NCI-H2081 treated with DMSO at 0.1 percent for 48 hours (cell line): ENCODE data around the gene ACP5.

Experiments used
- DNase-seq: peaks from one replicate; lab custom pipeline; 2025; lab: John Stamatoyannopoulos, UW

The ACP5 gene

DNA sequence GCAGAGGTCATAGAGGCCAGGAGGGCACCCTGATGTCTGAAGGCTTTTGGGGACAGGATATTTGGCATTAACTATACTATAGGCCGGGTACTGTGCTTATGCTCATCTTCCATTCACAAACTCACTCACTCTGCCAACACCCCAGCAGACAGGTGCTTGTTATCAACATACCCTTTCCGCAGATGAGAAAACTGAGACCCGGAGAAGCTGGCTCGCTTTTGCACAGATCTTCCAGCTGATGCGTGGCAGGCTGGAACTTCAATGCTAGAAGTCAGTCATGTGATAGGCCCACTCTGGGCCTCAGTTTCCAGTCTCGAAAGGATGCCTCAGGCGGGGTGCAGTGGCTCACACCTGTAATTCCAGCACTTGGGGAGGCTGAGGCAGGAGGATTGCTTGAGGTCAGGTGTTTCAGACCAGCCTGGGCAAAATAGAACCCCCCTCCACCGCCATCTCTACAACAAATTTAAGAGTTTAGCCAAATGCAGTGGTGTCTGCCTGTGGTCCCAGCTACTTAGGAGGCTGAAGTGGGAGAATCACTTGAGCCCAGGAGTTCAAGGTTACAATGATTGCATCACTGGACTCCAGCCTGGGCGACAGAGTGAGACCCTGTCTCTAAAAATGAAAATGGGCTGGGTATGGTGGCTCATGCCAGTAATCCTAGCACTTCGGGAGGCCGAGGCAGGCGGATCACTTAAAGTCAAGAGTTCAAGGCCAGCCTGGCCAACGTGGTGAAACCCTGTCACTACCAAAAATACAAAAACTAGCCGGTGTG lies 29.3 kb downstream of the ACP5 start:
- no peak for DNase-seq

DNA sequence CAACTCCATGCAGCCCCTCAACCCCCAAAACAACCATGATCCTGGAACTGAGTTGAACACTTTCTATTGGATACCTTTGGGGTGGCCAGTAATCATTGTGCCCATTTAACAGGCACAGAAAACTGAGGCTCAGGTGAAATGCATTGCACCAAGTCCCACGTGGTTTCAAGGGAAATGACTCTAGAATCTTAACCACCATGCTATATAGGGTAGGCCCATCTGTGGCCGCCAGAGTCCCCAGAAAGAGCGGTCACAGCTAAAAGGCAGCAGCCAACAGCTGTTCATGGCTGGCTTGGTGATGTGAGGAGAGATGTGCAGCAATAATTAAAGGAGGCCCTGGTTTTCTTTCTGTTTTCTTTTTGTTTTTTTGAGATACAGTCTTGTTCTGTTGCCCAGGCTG lies 36.2 kb downstream of the ACP5 start:
- DNase-seq, result no peak

GRCh38 chr19:11540645-11541044 lies 36.8 kb downstream of the ACP5 start:
- DNase-seq, result no peak

GRCh38 chr19:11539495-11540365 lies 37.7 kb downstream of the ACP5 start:
- DNase-seq, result no peak

DNA sequence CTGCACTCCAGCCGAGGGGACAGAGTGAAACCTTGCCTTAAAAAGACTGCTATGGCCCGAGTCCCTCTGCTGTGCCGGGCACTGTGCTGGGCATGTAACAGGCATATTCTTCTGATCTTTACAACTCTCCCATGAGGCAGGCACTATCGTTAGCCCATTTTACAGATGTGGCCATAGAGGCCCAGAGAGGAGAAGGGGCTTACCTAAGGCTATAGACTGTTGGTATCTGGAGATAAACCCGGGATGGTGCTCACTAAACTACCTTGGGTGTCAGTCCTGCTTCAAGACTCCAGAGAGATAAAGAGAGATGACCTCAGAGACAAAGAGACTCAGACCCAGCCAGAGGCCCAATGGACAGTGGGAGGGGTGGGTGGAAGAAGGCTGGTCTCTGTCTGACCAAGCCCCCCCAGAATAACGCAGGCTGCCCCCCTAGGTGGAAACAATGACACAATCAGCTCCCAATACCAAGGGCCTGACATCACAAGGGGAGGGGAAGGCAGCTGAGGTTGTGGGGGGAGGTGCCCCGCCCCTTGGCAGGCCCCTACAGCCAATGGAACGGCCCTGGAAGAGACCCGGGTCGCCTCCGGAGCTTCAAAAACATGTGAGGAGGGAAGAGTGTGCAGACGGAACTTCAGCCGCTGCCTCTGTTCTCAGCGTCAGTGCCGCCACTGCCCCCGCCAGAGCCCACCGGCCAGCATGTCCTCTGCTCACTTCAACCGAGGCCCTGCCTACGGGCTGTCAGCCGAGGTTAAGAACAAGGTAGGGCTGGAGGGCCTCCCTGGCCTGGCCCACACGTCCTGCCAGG lies 39.0 kb downstream of the ACP5 start, which contains the start of gene CNN1:
Gene CNN1, plus strand, starts transcription at position 620 of the 805 bp plus-strand sequence. Its CDS starts 77 bp downstream, at position 697.
- no peak for DNase-seq

GRCh38 chr19:11535792-11536595 lies 41.5 kb downstream of the ACP5 start:
- peak; percentile 3 for DNase-seq

- no peak for DNase-seq
These were observed 42.5 kb downstream of the ACP5 start for GRCh38 chr19:11534948-11535347.

GRCh38 chr19:11534538-11534937 lies 42.9 kb downstream of the ACP5 start:
- DNase-seq, result no peak

DNA sequence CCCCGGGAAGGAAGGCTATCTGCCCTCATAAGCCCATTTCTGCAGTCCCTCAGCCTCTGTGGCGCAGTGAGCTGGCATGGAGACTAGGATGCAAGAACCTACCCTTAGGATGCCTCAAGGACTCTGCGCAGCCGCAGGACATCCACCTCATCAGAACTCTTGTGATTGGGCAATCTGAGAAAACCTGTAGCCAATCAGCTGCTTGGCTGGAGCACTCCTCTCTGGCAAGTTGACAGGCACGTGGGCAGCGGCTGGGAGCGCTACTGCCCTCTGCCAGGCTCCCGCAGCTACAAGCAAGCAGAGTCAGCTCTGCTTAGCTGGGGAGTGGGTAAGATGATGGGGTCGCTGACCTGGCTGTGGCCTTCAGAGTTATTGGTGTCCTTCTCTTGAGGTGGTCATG lies 47.0 kb downstream of the ACP5 start:
- peak; percentile 51 for DNase-seq

- DNase-seq, result peak; percentile 83
These were observed 48.7 kb downstream of the ACP5 start, which contains the start of gene ECSIT for GRCh38 chr19:11528551-11529341. ECSIT (minus strand) TSS chr19:11529134; CDS start chr19:11519170, 9,964 bp downstream.
